Subcutaneous adipose tissue (tissue), 4 donors: ENCODE measurements around the gene LAMB3. TPM values are rescaled to one million over a fixed set of nuclear protein-coding genes. Genes with fewer than 3 reads are reported as not detected.

ENCODE experiments used
- total RNA-seq, 4 donors: library from RNA; depleted of rRNA; stranded (reverse); fragments of >200 nt; gene quantifications; one replicate each; pipeline ENCODE4 v1.1.0, GENCODE V29; 2016
- TF ChIP-seq, protein P1 (sequence below): fragments of 450-650 bp; IDR thresholded peaks from one replicate; pipeline ENCODE4 v1.5.1; 2016; ENCODE audit warnings: low read depth, mild to moderate bottlenecking, control low read depth, antibody characterized with exemption, moderate library complexity

LAMB3 gene
- total RNA-seq, result 10 to 100 TPM in 3 of 4 donors, 1 to 10 TPM in 1; 5.5 to 32.4 (median 21.3) TPM

DNA sequence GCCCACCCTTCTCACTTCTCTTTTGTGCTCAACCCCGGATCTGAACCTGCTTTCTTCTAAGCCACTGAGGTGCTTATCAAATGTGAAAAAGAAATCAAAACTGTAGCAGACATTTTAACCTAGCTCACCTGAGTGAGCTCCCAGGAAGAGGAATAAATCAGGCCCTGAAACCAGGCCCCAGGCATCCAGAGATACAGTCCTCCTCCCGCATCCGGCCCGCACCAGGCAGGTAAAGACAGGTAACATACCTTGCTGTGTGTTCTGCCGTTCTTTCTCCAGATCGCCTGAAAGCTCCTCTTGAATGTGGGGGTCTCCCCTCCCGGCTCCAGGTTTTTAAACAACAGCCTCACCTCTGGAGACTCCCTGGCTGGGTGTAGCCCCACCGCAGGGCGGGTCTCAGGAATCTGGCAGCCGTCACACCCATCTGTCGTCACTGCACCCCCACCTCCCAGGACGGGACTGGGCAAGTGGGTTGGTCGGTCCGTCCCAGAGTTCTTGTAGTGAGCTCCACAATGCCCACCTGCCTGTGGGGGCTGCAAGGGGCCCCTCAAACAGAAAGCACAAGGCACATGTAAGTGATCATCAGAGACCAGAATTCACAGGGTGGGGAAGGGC is at the start of gene LAMB3:
Gene LAMB3, minus strand, starts transcription at position 305 of the 615 bp plus-strand sequence. CDS start 1,481 bp downstream, outside the sequence.
- TF ChIP-seq, protein P1, sequence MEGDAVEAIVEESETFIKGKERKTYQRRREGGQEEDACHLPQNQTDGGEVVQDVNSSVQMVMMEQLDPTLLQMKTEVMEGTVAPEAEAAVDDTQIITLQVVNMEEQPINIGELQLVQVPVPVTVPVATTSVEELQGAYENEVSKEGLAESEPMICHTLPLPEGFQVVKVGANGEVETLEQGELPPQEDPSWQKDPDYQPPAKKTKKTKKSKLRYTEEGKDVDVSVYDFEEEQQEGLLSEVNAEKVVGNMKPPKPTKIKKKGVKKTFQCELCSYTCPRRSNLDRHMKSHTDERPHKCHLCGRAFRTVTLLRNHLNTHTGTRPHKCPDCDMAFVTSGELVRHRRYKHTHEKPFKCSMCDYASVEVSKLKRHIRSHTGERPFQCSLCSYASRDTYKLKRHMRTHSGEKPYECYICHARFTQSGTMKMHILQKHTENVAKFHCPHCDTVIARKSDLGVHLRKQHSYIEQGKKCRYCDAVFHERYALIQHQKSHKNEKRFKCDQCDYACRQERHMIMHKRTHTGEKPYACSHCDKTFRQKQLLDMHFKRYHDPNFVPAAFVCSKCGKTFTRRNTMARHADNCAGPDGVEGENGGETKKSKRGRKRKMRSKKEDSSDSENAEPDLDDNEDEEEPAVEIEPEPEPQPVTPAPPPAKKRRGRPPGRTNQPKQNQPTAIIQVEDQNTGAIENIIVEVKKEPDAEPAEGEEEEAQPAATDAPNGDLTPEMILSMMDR, result no peak

DNA sequence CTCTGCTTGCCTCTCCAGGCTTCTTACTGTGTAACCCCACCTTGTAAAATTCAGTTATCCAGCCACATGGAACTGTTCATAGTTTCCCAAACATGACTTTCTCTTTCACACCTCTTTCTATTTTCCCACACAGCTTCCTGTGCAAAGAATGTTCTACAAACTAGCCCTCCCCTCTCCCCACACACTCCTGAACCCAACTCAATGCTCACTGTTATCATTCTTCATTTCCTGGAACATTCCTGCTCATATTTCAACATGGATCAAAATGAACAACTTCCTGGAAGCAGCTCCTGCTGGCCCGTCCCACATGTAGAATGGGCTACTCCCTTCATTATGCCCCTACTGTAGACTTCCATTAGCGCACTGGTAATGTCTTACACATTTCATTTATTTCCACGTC is 44.9 kb upstream of the LAMB3 start:
- TF ChIP-seq, protein P1, result no peak

DNA sequence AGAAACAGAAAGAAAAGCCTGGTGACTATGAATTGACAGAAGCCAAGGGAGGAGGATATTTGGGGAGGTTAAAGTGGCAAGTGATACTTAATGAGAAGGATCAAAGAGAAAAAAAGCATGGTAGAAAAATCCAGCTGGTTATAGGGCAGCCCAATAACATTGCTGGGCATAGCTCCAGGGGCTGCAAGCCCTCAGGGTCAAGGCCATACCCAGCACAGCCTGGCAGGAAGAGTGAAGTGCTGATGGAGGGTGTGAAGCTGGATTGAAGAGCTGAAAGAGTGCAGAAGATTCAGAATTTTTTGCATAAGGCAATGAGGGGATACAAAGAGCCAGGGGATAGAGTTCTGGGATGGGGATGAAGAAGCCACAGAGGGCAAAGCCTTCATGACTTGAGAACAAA is 44.4 kb upstream of the LAMB3 start:
- TF ChIP-seq, protein P1, result no peak

DNA sequence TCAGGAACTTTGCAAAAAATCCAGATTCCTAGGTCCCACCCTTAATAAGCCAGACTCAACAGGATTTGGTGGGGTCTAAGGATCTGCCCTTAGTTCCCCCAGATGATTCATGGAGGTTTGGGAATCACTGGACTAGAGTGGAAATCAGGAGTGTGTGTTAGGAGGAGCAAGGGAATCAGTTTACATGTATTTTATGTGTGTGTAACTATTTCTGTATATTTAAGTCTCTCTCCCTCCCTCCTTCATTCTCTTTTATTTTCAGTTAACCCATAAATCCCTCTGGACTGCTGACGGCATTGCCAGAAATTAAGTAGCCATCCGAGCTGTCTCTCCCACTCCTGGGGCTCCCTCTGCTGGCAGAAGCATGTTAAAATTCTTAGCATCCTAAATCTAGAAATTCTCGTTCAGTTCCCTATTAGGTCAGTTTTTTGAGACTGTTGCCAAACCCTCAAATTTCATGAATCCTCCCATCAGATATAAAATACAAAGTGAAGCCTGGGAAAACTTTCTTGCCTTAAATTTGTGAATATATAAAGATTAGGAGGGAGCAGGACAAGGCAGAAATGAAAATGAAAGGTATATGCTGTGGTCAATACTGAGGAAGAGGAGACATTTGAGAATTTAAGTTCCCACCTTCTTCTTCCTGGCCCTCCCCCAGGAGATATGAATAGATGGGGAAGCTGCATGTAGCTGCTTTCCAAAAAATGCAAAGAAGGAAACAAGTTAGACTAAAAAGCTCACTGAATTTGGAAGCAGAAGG is 40.7 kb upstream of the LAMB3 start:
- TF ChIP-seq, protein P1, result no peak

DNA sequence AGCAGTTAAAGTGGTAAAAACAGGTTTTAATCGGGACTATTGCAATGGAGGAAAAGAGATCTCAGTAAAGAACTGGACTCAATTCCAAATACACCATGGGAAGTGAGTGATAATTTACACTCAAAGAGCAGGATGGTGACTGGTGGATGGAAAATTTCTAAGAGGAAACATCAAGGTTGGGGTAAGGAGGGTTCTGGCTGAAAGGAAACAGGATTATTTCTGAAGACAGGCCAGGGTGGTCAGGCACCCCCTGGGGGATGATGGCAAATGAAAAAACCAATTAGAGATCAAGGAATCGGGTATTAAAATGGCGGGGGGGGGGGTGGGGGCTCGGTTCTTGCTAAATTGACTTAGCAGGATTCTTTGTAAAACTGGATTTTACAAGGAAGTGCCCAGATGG is 40.1 kb upstream of the LAMB3 start:
- TF ChIP-seq, protein P1, result no peak

DNA sequence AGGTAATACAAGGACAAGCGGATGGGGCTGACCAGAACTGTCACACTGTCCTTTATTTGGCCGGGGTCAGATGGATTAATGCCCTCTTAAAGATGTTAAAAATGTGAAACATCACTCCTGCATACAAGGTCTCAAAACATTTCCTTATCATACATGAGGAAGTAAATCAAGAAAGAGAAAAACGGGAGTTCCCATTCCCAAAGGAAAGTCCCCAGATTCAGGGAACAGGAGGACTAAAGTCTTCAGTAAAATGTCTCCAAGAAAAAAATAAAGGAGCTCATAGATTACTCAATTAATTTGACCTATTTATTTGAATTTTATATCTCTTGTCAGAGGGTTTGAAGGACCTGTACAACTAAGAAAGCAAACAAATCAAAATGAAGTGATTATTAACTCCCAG is 39.0 kb upstream of the LAMB3 start:
- TF ChIP-seq, protein P1, result no peak

DNA sequence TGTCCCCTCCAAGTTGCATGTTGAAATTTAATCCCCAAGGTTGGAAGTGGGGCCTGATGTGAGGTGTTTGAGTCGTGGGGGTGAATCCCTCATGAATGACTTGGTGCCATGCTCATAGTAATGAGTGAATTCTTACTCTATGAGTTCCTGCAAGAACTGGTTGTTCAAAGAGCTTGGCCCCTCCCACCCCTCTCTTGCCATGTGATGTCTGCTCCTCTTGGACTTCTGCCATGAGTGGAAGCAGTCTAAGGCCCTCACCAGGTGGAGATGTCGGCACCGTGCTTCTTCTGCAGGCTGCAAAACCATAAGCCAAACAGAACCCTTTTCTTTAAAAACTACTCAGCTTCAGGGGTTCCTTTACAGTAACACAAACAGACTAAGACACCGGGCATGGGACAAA is 37.3 kb upstream of the LAMB3 start:
- TF ChIP-seq, protein P1, result no peak
